HT1080 (cell line): ENCODE measurements around the gene HMCN2. TPM values are rescaled to one million over a fixed set of nuclear protein-coding genes. Genes with fewer than 3 reads are reported as not detected.
"Not testable (repeated sequence)": the region's sequence is repeated elsewhere in the genome, so short reads cannot be mapped to it uniquely, and the experiment has no call there.

Experiments
- DNase-seq: peaks from one replicate; pipeline ENCODE4 v3.0.0-alpha.2; 2015; ENCODE audit warnings: low read depth
- total RNA-seq: library from RNA; depleted of rRNA; stranded (reverse); fragments of >200 nt; shearing (Covaris generic); gene quantifications from 2 replicates; pipeline ENCODE4 v1.2.3, GENCODE V29; 2014

Gene HMCN2
- total RNA-seq, 1 experiment from 2014 or later = 0.48 TPM

DNA sequence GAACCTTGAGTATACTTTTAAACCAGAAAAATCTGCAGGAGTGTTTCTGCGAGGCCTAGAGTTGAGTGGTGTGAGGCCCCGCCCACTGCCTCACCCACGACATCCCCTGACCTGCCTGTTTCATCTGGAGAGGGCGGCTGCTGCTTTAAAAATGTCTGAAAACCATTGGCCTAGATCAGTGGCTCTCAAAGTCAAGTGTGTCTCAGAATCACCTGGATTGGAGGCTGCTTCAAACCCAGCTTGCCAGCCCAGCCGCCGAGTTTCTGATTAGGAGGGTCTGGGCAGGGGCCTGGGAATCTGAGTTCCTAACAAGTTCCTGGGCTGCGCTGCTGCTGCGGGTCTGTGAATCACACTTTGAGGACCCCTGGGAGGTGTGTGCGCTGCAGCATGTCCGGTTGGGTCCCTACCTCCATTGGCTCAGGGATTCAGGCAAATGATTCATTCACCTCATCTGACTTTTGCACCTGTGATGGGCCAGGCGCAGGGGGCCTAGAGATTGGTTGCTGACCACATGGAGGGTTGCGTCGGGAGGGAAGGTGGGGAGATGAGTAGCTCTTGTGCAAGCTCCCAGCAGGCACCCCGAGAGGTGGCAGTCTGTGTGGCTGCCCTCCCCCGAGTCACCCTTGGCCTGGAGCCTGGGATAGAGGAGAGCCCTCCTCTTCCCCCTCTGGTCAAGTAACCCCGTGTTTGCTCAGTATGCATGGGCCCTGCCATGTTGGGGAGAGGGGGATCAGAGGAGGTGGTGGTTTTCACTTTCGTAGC, 27.6 kb upstream of the HMCN2 start:
- no peak for DNase-seq

DNA sequence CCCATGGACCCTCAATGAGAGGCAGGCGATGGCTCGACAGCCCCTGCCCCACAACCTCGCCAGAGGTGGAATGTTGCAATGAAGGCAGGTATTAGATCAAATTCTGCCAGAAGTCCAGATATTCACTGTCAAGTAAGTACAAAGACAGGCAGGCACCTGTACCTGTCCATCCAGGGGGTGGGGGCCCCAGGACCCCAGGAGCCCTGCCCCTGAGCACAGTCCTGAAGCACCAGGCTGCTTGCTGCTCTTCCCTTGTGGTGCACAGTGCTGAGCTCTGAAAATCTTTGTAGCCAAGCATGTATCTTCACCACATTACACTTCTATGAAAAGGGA, 26.2 kb upstream of the HMCN2 start:
- DNase-seq = no peak

DNA sequence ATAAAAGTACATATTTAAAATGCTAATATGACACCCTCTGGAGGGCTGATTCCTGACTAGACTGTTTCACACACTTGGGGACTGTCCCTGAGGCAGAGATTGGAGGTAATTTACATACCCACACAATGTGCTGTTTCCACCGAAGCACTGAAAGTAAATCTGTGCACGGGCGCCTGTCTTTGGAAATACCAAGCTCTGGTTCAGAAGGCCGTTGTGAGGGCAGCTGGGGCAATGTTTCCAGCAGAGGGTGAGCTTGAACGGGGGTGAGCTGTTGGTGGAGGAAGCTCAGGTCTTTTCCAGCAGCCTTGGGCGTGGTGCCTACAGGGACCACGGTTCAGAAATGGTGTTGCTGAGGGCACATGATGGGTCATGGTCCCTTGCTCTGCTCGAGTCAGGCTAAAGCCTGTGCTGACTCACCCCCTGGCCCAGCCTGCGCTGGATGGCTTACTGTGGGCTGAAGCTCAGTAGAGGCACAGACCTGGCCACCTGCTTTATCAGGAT, 25.8 kb upstream of the HMCN2 start:
- DNase-seq = no peak

DNA sequence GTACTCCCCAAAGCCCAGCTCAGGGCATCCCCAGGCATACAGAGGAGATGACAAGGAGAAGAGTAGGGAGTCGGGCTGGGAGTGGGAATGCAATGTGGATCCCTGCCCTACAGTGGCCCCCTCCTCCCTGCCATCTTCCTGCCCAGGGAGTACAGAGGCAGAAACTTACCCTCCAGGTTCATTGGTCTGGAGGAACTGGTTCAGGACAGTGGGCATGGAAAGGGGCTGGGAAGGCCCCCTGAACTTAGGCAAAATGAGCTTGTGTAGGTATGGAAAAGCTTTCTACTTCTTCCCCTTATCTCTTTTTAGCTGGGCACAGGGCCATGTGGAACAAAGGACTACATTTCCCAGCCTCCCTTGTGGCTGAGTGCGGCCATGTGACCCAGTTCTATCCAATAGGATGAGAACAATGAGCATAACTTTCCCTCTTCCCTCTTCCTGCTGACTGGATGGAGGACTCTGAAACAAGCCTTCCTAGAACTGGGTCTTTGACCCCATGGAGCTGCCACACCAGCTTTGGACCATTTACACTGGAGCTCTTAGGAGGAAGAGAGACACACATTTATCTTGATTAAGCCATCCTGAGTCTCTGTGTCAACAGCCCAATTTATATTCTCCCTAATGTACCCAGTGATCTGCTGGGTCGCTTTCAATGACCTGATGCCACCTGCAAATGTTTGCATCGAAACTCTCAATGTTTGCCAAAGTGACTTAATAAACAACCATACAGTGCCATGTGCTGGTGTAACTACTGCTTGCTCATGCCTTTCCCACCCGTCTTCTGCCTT, 25.0 kb upstream of the HMCN2 start:
- peak; percentile 74 for DNase-seq

DNA sequence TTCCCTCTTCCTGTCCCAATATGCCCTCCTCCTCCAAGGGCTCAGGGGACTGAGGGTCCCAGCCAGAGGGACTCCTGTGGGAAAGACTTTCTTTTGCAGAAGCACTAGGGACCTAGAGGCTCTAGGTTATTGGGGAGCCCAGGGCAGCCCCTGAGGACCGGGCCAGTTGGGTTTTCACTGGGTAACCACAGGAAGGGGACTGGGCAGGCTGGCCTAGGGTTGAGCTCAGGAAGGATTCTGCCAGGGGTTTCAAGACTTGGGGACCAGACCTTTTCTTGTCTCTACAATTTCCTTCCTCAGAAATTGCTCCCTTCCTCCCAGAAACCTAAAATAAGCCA, 24.4 kb upstream of the HMCN2 start:
- no peak for DNase-seq

DNA sequence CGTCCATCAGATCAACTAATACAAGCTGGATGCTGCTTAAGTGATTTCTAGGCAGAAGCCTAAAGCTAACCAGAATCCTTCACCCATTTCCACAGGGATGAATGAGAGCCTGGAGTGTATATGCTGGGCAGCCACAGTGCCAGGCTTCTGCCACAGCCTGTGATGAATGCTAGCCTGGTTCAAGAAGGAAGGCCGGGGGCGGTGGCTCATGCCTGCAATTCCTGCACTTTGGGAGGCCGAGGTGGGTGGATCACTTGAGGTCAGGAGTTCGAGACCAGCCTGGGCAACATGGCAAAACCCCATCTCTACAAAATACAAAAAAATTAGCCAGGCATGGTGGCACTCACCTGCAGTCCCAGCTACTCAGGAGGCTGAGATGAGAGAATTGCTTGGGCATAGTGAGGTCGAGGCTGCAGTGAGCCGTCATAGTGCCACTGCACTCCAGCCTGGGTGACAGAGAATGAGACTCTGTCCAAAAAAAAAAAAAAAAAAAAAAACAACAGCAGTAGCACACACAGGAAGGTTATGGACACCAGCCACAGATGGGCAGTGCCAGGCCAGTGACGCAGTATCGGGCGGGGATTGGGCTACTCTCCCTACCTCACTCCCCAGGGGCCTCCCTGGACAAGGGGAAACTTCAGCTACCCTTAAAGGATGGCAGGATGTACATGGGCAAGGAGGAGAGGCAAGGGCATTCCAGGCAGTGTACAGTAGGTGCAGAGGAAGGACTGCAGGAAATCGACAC, 23.1 kb upstream of the HMCN2 start:
- no peak for DNase-seq

DNA sequence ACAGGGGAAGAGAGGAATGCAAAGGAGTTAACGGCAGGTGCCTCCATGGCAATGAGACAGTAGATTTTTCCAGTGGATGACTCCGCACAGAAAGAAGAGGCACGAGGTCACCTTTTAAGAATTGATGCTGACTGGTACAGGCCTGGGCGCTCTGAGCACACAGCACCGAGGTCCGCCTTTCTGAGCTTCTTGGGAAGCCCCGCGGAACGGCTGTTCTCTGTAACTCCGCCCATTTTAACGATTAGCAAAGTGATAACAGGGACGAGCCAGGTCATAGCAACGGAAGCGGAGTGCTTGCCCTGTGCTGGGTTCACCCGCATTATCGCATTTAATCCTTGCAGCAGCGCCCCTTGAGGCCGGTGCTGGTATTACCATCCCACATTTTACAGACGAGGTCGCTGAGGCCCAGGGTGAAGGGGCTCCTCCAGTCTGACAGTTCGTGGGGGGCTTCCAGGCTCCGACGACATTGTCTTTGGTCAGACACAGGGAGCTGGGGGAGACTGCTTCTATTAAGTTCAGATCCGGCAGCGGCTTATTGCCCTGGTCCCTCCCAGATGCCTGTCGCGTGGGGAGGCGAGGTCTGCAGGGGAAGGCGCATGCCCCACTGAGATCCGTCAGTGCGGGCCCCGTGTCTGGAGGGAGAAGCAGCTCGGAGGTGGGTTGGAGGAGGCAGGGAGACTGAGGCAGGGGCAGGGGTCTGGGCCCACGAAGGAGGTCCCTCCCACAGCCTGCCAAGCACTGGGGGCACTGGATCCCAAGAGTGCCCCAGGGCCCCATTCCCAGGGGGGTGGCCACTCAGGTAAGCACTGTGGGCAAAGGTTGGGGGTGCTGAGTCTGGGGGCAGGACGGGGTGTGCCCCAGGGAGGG, 22.3 kb upstream of the HMCN2 start:
- DNase-seq = no peak

DNA sequence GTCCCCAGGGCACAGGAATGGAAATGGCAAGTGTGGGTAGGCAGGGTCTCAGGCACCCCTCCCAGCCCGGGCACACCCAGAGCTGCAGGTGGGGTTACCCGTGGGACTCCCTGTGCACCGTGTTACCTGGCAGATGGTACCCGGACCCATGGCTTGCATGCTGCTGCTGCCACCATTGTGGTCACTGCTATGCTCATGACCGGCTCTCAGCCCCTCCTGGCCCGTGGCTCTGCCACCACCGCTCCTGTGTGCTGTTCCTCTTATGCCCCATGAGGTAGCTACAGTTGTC, 21.7 kb upstream of the HMCN2 start:
- DNase-seq = no peak

DNA sequence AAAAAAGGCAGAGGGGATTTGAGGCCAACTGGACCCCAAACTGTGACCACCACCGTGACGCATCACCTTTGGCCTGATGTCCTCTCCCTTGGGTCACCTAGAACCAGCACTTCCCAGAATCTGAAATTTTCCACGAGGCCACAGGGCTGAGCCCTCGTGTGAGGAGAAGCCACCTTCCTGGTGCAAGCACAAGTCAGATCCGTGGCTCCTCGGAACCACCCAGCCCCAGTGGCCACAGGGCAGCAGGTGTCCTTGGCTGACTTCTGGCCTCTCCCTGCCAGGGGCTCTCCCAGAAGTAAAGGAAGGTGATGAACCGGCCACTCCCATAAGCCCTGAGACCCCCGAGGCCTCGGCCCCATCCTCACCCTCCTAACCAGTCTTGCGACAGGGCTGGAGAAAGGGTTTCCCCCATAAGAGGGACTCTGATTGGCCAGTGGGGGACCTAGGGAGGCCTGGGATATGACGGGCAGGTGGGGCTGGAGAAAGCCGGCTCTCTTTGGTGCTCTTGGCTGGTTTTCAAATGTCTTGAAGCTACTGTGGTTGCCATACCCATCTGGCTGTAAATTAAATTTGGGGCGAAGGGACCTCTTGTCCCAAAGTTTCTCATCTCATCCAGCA, 20.9 kb upstream of the HMCN2 start:
- no peak for DNase-seq

DNA sequence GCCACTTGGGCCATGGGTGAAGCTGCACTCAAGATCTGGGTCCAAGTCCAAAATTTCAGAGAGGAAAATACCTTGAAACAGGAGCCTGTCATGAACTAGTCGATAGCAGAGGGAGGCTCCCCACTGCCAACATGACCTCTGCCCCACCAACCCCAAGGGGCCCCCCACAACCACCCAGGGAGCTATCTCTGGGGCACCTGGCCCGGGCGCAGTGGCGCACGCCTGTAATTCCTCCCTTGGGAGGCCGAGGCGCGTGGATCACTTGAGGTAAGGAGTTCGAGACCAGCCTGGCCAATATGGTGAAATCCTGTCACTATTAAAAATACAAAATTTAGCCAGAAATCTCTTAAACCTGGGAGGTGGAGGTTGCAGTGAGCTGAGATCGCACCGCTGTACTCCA, 20.1 kb upstream of the HMCN2 start:
- no peak for DNase-seq

DNA sequence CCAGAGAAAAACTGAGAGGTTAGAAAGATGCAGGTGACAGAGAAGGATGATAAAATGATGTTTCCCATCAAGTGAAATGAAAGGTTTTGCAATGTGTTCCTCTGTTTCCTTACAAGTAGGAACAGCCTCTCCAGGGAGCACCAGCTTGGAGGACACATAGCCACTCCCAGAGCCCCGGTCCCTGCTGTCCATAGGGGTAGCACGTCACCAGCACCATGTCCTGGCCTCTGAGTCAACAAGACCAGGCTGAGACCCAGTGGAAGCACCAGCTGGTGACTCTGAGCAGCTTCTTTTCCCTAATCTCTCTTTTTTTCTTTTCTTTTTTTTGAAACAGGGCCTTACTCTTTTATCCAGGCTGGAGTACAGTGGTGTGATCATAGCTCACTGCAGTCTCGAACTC, 19.4 kb upstream of the HMCN2 start:
- DNase-seq = no peak

DNA sequence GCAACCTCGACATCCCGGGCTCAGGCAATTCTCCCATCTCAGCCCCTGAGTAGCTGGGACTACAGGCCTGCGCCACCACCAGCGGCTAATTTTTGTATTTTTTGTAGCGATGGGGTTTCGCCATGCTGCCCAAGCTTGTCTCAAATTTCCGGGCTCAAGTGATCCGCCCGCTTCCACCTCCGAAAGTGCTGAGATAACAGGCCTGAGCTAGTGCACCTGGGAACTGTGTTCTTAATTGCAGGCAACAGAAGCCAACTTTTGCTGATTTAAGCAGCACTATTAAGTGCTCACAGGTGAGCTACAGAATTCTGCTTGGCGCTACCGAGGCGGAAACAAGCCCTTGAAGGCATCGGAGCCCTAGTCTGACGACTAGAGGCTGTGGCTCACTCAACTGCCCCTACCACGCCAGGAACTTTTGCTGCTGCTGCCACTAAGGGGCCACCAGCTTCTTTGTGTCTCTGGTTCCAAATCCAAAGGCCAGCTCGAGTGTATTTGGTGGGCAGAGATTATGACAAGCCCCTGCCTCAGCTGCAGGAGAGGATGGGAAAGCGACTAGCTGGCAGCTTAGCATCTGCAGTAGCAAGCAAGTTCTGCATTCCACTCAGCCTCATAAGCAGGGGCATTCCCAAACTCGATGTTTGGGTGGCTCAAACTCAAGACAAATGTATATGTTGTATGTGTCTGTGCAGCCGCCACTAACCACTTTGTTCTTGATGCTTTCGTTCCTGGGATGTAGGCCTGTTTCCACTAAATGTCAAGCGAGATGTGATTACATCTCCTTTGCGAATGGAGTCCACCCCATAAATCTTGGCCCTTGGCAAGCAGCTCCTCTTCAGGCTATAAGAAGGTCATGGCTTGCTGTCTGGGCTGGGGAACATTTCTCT, 10.6 kb upstream of the HMCN2 start:
- no peak for DNase-seq

DNA sequence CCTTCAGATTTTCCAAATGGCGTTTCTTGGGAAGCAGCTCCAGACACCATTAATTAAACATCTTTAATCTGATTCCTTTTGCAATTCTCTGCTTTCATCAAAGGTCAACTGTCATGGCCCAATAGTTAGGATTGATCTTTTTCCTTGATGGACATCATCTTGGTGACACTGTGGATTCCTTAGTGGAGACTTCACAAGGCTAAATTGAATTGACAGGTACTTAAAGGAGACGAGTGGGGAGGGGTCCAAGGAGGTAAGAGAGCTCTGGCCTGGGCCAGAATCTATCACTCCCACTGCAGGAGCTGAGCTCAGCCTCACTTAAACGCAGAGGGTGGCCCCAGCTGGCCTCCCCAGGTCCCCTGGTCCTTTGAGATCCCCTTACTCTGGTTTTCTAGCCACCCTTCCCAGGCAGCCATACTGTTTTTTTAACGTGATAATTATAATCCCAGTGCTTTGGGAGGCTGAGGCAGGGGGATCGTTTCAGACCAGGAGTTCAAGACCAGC, 9.9 kb upstream of the HMCN2 start:
- DNase-seq = no peak

DNA sequence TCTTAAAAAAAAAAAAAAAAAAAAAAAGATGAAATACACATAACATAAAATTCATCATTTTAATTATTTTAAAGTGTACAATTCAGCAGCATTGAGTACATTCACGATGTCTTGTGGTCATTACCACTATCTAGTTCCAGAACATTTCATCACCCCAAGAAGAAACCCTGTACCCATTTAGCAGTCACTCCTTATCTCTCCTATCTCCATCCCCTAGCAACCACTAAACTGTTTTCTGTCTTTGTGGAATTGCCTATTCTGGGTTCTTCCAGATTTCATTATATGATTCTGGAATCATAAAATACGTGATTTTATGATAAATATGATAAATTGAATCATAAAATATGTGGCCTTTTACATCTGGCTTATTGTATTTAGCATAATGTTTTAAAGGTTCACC, 8.9 kb upstream of the HMCN2 start:
- no peak for DNase-seq

DNA sequence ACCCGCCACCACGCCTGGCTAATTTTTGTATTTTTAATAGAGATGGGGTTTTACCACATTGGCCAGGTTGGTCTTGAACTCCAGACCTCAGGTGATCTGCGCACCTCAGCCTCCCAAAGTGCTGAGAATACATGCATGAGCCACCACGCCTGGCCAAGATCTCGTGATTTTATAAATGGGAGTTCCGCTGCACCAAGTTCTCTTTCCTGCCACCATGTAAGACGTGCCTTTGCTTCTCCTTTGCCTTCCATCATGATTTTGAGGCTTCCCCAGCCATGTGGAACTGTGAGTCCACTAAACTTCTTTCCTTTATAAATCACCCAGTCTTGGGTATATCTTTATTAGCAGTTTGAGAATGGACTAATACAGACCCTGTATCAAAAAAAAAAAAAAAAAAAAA, 7.4 kb upstream of the HMCN2 start:
- not testable (repeated sequence) for DNase-seq

DNA sequence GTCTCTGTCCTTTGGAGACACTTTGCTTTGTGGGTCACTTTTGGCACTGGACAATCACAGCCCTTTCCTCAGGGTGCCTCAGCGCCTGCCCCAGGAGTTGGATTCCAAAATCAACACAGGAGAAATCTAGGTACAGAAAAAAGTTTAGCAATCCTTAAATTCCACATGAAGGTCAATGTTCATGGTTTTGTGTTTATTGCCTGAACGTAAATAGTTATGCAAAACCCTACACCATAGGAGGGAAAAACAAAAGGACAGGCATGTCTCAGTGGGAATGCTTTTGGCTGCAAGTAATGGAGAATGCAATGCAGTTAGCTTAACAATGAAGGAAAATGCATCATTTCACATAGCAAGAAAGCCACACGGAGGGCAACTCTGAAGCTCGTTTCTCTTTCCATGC, 6.5 kb upstream of the HMCN2 start:
- DNase-seq = no peak

DNA sequence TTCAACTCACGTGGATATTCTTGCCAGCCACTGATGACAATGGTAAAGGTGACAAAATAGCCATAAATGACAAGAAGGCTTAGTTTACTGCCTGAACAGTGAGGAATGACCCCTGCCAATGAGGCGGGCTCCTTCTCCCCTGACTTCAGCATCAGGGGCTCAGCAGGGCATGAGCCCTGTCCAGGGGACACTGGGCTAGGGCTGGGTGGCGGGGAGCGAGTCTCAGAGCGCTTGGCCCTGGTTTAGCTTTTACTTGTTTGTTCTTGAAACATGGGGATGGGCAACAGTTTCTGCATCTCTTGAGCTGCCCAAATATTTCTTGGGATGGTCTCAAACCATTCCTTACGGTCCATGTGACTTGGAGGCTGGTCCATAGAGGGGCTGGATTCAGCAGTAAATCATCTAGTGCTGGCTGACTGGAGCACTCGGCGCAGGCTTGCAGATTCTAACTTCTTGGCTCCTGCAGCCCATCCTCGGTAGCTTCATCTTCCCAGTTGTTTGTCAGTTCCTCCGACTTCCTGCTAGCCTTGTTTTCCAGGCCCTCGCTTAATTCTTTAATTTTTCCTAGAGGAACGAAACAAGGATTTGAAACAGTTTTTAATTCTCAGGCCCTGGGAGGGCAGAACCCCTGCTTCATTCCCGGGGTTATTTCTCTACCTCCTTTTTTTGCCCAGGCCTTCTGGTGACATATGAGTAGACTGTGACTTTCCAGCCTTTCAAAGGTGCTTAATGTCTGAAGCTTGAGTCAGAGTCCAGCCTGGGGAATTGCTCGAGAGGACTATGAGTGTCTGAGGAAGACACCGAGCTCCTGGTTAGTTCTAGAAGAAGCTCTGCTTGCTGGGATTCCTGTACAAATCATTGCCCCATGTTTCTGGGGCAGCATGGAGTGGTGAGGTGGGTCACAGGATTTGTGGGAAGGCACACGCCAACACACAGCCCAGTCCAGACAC, 4.5 kb upstream of the HMCN2 start:
- no peak for DNase-seq

DNA sequence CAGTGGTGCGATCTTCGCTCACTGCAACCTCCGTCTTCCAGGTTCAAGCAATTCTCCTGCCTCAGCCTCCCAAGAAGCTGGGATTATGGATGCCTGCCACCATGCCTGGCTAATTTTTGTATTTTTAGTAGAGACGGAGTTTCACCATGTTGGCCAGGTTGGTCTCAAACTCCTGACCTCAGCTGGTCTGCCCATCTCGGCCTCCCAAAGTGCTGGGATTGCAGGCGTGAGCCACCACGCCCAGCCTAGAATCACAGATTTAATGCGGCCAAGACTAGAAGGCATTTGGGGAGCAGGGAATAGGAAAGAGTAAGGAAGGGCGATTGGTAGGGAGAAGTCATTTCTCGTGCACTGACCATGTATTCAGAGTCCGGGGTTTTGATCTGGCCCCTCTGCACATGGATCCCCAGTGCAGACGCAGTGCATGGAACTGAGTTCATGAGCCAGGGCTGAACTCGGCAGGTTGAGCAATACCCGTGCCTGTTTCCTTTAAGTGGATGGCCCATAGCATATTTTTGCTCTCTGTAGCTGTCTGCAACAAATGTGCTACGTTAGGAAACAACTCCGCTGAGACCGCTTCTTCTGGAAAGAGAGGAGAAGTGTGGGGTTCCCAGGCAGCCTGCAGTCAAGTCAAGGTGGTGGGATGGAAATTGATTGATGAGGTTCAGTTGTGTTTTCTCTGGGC, 3.4 kb upstream of the HMCN2 start:
- no peak for DNase-seq
